ENCODE results near the gene AP2B1. TPM values are rescaled to one million over a fixed set of nuclear protein-coding genes. Genes with fewer than 3 reads are reported as not detected.

The AP2B1 gene
- total RNA-seq, 1 experiment from 2014 or later = 198 TPM

DNA sequence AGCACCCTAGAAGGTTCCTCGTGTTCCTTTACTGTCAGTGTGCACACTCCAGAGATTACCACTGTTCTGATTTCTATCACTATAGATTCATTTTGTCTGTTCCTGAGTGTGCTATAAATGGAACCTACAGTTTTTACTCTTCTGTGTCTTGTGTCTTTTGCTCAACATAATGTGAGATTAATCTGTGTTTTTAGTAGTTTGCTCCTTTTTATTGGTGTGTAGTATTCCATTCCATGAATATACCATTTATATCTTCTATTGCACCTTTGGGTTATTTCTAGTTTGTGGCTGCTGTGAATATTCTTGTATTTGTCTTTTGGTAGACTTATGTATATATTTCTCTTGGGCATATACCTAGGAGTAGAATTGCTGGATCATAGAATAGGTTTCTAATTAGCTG, 68.2 kb downstream of the AP2B1 start:
- ATAC-seq = no peak
- Histone ChIP-seq H3K79me2 (ENCODE audit: insufficient read depth, low read length) (peaks cover 24% of the 10 kb centered on the region; the same call in 1 of the 2 replicates), H3K4me3 (replicated peaks in 1 of 2; ENCODE audit: low read depth in 1 of 2, low read length in 2 of 2) (no peak overlapping the region), H2AFZ (ENCODE audit: low read depth, low read length, poor library complexity, severe bottlenecking) (no peak overlapping the region), H3K9me3 (ENCODE audit: control insufficient read depth in 1 of 2, insufficient read depth in 1 of 2, low read depth in 1 of 2, low read length in 2 of 2) (no peaks in the 10 kb centered on the region), H4K20me1 (ENCODE audit: insufficient read depth) (no peaks in the 10 kb centered on the region; the same call in 1 of the 2 replicates), H3K4me1 (ENCODE audit: control insufficient read depth in 1 of 2, insufficient read depth in 2 of 2, low read length in 2 of 2) (no peaks in the 10 kb centered on the region), H3K9me2 (ENCODE audit: insufficient read depth) (no peaks in the 10 kb centered on the region), H3K36me3 (ENCODE audit: control insufficient read depth in 1 of 2, insufficient read depth in 2 of 2, low read length in 2 of 2) (peaks cover 20 to 29% of the 10 kb centered on the region in 2 experiments), H3K27ac (ENCODE audit: low read depth, low read length) (no peak overlapping the region), H3K9ac (ENCODE audit: low read length) (no peak overlapping the region), H3K4me2 (ENCODE audit: low read length) (no peak overlapping the region), H3K27me3 (ENCODE audit: insufficient read depth, low read length) (no peaks in the 10 kb centered on the region)
- TF ChIP-seq CBX3 (IDR thresholded peaks at IDR 0.05; ENCODE audit: low read depth) = no peak
- POLR2A ChIA-PET = no interaction called here
- intact Hi-C loops (cut with micrococcal nuclease) = no loop called here
- no peak for DNase-seq (ENCODE audit: low read depth, low spot score)
- RAD21 ChIA-PET (ENCODE audit: low non-redundant PET in 1 of 2, low total read pairs in 2 of 2, uncharacterized antibody in 2 of 2, unreplicated experiment in 2 of 2) = no interaction called here
- CTCF ChIA-PET = no interaction called here
- no TSS peak for BruUV-seq (replicated peaks)

DNA sequence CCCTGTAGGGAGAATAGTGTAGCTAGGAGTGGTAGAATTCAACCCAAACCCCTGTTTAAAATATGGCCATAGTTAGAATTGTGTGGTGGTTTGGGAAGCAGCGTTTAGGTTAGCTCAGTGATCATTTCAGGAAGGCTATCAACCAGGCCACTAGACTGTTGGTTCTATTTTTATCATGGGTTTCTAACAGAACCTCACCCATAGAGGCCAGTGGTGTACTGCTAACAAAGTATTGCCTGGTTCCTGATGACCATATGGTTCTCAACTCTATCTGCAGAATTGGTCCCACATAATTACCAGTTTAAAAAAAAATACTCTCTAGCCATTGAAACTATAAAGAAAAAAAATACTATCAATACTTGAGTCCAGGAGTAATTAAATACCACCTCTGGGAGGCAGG, 73.8 kb downstream of the AP2B1 start:
- no peak overlapping the region for H2AFZ ChIP-seq (ENCODE audit: low read depth, low read length, poor library complexity, severe bottlenecking)
- RAD21 ChIA-PET (ENCODE audit: low non-redundant PET in 1 of 2, low total read pairs in 2 of 2, uncharacterized antibody in 2 of 2, unreplicated experiment in 2 of 2) = no interaction called here
- no peaks in the 10 kb centered on the region for H4K20me1 ChIP-seq (ENCODE audit: insufficient read depth)
- ATAC-seq (no peak), DNase-seq (ENCODE audit: low read depth, low spot score) (no peak)
- BruUV-seq (replicated peaks) = no TSS peak
- H3K27ac ChIP-seq (ENCODE audit: low read depth, low read length) = no peak overlapping the region
- TF ChIP-seq FOSL1 (IDR thresholded peaks at IDR 0.05; ENCODE audit: low read depth) (no peak), EZH2phosphoT487 (IDR thresholded peaks at IDR 0.05; ENCODE audit: borderline replicate concordance) (no peak), EGR1 (IDR thresholded peaks at IDR 0.05; ENCODE audit: low read depth) (no peak)
- POLR2A ChIA-PET = no interaction called here
- H3K36me3 ChIP-seq (ENCODE audit: control insufficient read depth in 1 of 2, insufficient read depth in 2 of 2, low read length in 2 of 2) = peaks cover 10 to 25% of the 10 kb centered on the region in 2 experiments
- intact Hi-C loops (cut with micrococcal nuclease) = no loop called here
- no peaks in the 10 kb centered on the region for H3K9me2 ChIP-seq (ENCODE audit: insufficient read depth)
- no peaks in the 10 kb centered on the region for H3K79me2 ChIP-seq (ENCODE audit: insufficient read depth, low read length)
- H3K4me1 ChIP-seq (ENCODE audit: control insufficient read depth in 1 of 2, insufficient read depth in 2 of 2, low read length in 2 of 2) = no peaks in the 10 kb centered on the region
- H3K27me3 ChIP-seq (ENCODE audit: insufficient read depth, low read length) = no peaks in the 10 kb centered on the region
- CTCF ChIA-PET = no interaction called here
- no peaks in the 10 kb centered on the region for H3K9me3 ChIP-seq (ENCODE audit: control insufficient read depth in 1 of 2, insufficient read depth in 1 of 2, low read depth in 1 of 2, low read length in 2 of 2)
- no peak overlapping the region for H3K9ac ChIP-seq (ENCODE audit: low read length)
- no peak overlapping the region for H3K4me2 ChIP-seq (ENCODE audit: low read length)
- no peak overlapping the region for H3K4me3 ChIP-seq (replicated peaks in 1 of 2; ENCODE audit: low read depth in 1 of 2, low read length in 2 of 2)

DNA sequence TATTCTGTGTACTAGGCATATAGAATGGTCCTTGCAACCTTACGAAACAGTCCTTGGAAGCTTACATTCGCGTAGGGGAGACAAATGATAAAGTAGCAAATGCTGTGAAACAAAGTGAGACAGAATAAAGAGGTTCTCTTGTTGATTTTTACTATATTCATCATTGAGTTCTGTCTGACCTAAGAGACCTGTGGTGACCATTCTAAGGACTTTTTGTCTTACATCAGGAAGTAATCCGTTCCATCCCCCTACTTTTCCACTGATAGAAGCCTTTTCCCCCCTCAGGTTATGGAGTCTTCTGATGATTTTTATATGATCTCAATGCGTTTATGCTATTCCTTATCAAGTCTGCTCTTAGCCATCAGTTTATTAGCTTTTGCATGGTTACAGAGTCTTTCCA, 77.6 kb downstream of the AP2B1 start:
- no peak overlapping the region for H3K4me2 ChIP-seq (ENCODE audit: low read length)
- CTCF ChIA-PET = no interaction called here
- H3K79me2 ChIP-seq (ENCODE audit: insufficient read depth, low read length) = no peaks in the 10 kb centered on the region
- H3K9ac ChIP-seq (ENCODE audit: low read length) = no peak overlapping the region
- DNase-seq (ENCODE audit: low read depth, low spot score) (no peak), ATAC-seq (no peak)
- H4K20me1 ChIP-seq (ENCODE audit: insufficient read depth) = no peaks in the 10 kb centered on the region
- H3K36me3 ChIP-seq (ENCODE audit: control insufficient read depth in 1 of 2, insufficient read depth in 2 of 2, low read length in 2 of 2) = peaks cover 4 to 15% of the 10 kb centered on the region in 2 experiments
- no peak overlapping the region for H3K4me3 ChIP-seq (replicated peaks in 1 of 2; ENCODE audit: low read depth in 1 of 2, low read length in 2 of 2)
- no peak overlapping the region for H2AFZ ChIP-seq (ENCODE audit: low read depth, low read length, poor library complexity, severe bottlenecking)
- H3K27me3 ChIP-seq (ENCODE audit: insufficient read depth, low read length) = no peaks in the 10 kb centered on the region
- H3K4me1 ChIP-seq (ENCODE audit: control insufficient read depth in 1 of 2, insufficient read depth in 2 of 2, low read length in 2 of 2) = no peaks in the 10 kb centered on the region
- no TSS peak for BruUV-seq (replicated peaks)
- no peak overlapping the region for H3K27ac ChIP-seq (ENCODE audit: low read depth, low read length)
- RAD21 ChIA-PET (ENCODE audit: low non-redundant PET in 1 of 2, low total read pairs in 2 of 2, uncharacterized antibody in 2 of 2, unreplicated experiment in 2 of 2) = no interaction called here
- intact Hi-C loops (cut with micrococcal nuclease) = no loop called here
- POLR2A ChIA-PET = no interaction called here
- H3K9me3 ChIP-seq (ENCODE audit: control insufficient read depth in 1 of 2, insufficient read depth in 1 of 2, low read depth in 1 of 2, low read length in 2 of 2) = no peaks in the 10 kb centered on the region
- no peaks in the 10 kb centered on the region for H3K9me2 ChIP-seq (ENCODE audit: insufficient read depth)
- no peak for TF ChIP-seq SRF (IDR thresholded peaks at IDR 0.05; ENCODE audit: low read depth)
- TF ChIP-seq CEBPB (IDR thresholded peaks at IDR 0.05; ENCODE audit: low read depth) = no peak
- TF ChIP-seq, protein P1, sequence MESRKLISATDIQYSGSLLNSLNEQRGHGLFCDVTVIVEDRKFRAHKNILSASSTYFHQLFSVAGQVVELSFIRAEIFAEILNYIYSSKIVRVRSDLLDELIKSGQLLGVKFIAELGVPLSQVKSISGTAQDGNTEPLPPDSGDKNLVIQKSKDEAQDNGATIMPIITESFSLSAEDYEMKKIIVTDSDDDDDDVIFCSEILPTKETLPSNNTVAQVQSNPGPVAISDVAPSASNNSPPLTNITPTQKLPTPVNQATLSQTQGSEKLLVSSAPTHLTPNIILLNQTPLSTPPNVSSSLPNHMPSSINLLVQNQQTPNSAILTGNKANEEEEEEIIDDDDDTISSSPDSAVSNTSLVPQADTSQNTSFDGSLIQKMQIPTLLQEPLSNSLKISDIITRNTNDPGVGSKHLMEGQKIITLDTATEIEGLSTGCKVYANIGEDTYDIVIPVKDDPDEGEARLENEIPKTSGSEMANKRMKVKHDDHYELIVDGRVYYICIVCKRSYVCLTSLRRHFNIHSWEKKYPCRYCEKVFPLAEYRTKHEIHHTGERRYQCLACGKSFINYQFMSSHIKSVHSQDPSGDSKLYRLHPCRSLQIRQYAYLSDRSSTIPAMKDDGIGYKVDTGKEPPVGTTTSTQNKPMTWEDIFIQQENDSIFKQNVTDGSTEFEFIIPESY (IDR thresholded peaks at IDR 0.05; ENCODE audit: extremely low read depth, insufficient replicate concordance, low read length) = no peak
- TF ChIP-seq ZFX (IDR thresholded peaks at IDR 0.05) = no peak
- TF ChIP-seq EZH2phosphoT487 (IDR thresholded peaks at IDR 0.05; ENCODE audit: borderline replicate concordance) = no peak
- TF ChIP-seq, protein P2, sequence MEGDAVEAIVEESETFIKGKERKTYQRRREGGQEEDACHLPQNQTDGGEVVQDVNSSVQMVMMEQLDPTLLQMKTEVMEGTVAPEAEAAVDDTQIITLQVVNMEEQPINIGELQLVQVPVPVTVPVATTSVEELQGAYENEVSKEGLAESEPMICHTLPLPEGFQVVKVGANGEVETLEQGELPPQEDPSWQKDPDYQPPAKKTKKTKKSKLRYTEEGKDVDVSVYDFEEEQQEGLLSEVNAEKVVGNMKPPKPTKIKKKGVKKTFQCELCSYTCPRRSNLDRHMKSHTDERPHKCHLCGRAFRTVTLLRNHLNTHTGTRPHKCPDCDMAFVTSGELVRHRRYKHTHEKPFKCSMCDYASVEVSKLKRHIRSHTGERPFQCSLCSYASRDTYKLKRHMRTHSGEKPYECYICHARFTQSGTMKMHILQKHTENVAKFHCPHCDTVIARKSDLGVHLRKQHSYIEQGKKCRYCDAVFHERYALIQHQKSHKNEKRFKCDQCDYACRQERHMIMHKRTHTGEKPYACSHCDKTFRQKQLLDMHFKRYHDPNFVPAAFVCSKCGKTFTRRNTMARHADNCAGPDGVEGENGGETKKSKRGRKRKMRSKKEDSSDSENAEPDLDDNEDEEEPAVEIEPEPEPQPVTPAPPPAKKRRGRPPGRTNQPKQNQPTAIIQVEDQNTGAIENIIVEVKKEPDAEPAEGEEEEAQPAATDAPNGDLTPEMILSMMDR (IDR thresholded peaks at IDR 0.05 in 2 of 3, conservative IDR thresholded peaks at IDR 0.05 in 1 of 3; ENCODE audit: borderline replicate concordance in 1 of 3, insufficient read depth in 1 of 3, low read depth in 2 of 3, low read length in 2 of 3) = no peak
- TF ChIP-seq ZNF274 (IDR thresholded peaks at IDR 0.05; ENCODE audit: low read depth, low read length) = no peak
- TF ChIP-seq SP1 (IDR thresholded peaks at IDR 0.05; ENCODE audit: low read depth) = no peak
- no peak for TF ChIP-seq CBX3 (IDR thresholded peaks at IDR 0.05; ENCODE audit: low read depth)
- TF ChIP-seq EGR1 (IDR thresholded peaks at IDR 0.05; ENCODE audit: low read depth) = no peak
